K562 (cell line): ENCODE results near the gene HDAC5. TPM values are rescaled to one million over a fixed set of nuclear protein-coding genes. Genes with fewer than 3 reads are reported as not detected.

Source experiments
- BRF1 ChIP-seq: IDR thresholded peaks from 3 replicates; pipeline ENCODE4 v1.6.1; 2011; ENCODE audit warnings: borderline replicate concordance, mild to moderate bottlenecking; ENCODE audit not compliant: insufficient read length; ENCODE audit errors: extremely low read depth
- CBFA2T2 ChIP-seq: fragments of 450-650 bp; conservative IDR thresholded peaks from 2 replicates; pipeline ENCODE4 v1.6.1; 2017; ENCODE audit warnings: mild to moderate bottlenecking
- CHCHD3 ChIP-seq: fragments of 250-450 bp; sonication (Bioruptor Pico); IDR thresholded peaks from 2 replicates; pipeline ENCODE4 v2.1.2; 2022; ENCODE audit warnings: mild to moderate bottlenecking
- CHD4 ChIP-seq: fragments of 200-600 bp; sonication (generic); IDR thresholded peaks from 3 replicates; pipeline ENCODE4 v1.6.1; 2012; ENCODE audit warnings: low read depth, mild to moderate bottlenecking, mixed read lengths, low read length, inconsistent platforms; ENCODE audit not compliant: insufficient read depth, insufficient replicate concordance, poor library complexity, severe bottlenecking
- FOXK2 ChIP-seq, 2 experiments: fragments of 450-650 bp; IDR thresholded peaks in 1 of 2; conservative IDR thresholded peaks in 1 of 2; 2 replicates each; pipeline ENCODE4 v1.6.1; 2016; ENCODE audit warnings: low read depth in 2 of 2, mild to moderate bottlenecking in 1 of 2
- FOXO4 ChIP-seq: fragments of 450-650 bp; formaldehyde crosslinking; IDR thresholded peaks from 2 replicates; pipeline ENCODE4 v1.4.0; 2020; ENCODE audit warnings: mild to moderate bottlenecking, moderate library complexity
- GABPB1 ChIP-seq: sonication (generic); formaldehyde crosslinking; IDR thresholded peaks from 2 replicates; pipeline ENCODE4 v1.8.0; 2022; ENCODE audit warnings: mild to moderate bottlenecking, missing genetic modification reagents
- JUND ChIP-seq, 2 experiments: IDR thresholded peaks; 2 replicates in 1 of 2; 3 replicates in 1 of 2; pipeline ENCODE4 v1.6.1; 2011; ENCODE audit warnings: borderline replicate concordance in 2 of 2, low read depth in 2 of 2, low read length in 2 of 2, improper control_type of control experiment in 1 of 2, missing biosample characterization in 1 of 2, missing genetic modification characterization in 1 of 2, missing genetic modification reagents in 1 of 2
- KAT2B ChIP-seq: IDR thresholded peaks from one replicate; pipeline ENCODE4 v1.6.1; 2012; ENCODE audit warnings: low read depth, mild to moderate bottlenecking, control low read depth, inconsistent platforms, low read length, moderate library complexity
- KDM1A ChIP-seq, 2 experiments: fragments of 450-650 bp; IDR thresholded peaks; 2 replicates each; pipeline ENCODE4 v1.6.1; 2016; ENCODE audit warnings: mild to moderate bottlenecking in 2 of 2
- KLF10 ChIP-seq: fragments of 250-450 bp; sonication (Bioruptor Pico); IDR thresholded peaks from 2 replicates; pipeline ENCODE4 v1.6.1; 2021; ENCODE audit warnings: matching md5 sums
- MTA2 ChIP-seq: fragments of 450-650 bp; IDR thresholded peaks from 2 replicates; pipeline ENCODE4 v1.6.1; 2016; ENCODE audit warnings: low read depth
- NR2C2 ChIP-seq, 2 experiments: fragments of 200-800 bp in 1 of 2; sonication (Bioruptor generic) in 1 of 2; sonication (generic) in 1 of 2; formaldehyde crosslinking in 1 of 2; IDR thresholded peaks; 2 replicates each; pipeline versions ENCODE4 v1.6.1 to v1.8.0; 2016 to 2022; ENCODE audit warnings: mild to moderate bottlenecking in 1 of 2, missing compliant biosample characterization in 1 of 2, missing genetic modification characterization in 1 of 2, missing genetic modification reagents in 1 of 2
- RHOXF2B ChIP-seq: fragments of 250-450 bp; sonication (Bioruptor Pico); conservative IDR thresholded peaks from 2 replicates; pipeline ENCODE4 v1.5.1; 2021
- RNF2 ChIP-seq: sonication (generic); IDR thresholded peaks from 2 replicates; pipeline ENCODE4 v1.6.1; 2016
- ZBTB1 ChIP-seq: sonication (generic); formaldehyde crosslinking; IDR thresholded peaks from 2 replicates; pipeline ENCODE4 v1.8.1; 2023; ENCODE audit warnings: missing genetic modification reagents, low read depth, mild to moderate bottlenecking, borderline replicate concordance
- ZBTB12 ChIP-seq: fragments of 250-450 bp; sonication (Bioruptor Pico); IDR thresholded peaks from 2 replicates; pipeline ENCODE4 v1.4.0; 2020
- ZBTB17 ChIP-seq: fragments of 450-650 bp; formaldehyde crosslinking; IDR thresholded peaks from 2 replicates; pipeline ENCODE4 v1.4.0; 2020; ENCODE audit warnings: mild to moderate bottlenecking
- ZNF24 ChIP-seq: fragments of 450-650 bp; IDR thresholded peaks from 2 replicates; pipeline ENCODE4 v1.6.1; 2016
- ZNF277 ChIP-seq: fragments of 250-450 bp; sonication (Bioruptor Pico); IDR thresholded peaks from 2 replicates; pipeline ENCODE4 v1.8.0; 2022; ENCODE audit warnings: inconsistent platforms, mild to moderate bottlenecking, moderate library complexity, borderline replicate concordance
- ZNF740 ChIP-seq, 3 experiments: fragments of 200-800 bp in 1 of 3; sonication (Bioruptor generic) in 1 of 3; sonication (generic) in 1 of 3; formaldehyde crosslinking in 1 of 3; IDR thresholded peaks; 2 replicates each; pipeline versions ENCODE4 v1.6.1 to v1.8.0; 2016 to 2022; ENCODE audit warnings: mild to moderate bottlenecking in 2 of 3, missing compliant biosample characterization in 2 of 3, missing genetic modification characterization in 2 of 3, missing genetic modification reagents in 1 of 3
- ZNF780A ChIP-seq: fragments of 250-450 bp; sonication (Bioruptor Pico); IDR thresholded peaks from 2 replicates; pipeline ENCODE4 v1.5.0; 2021; ENCODE audit warnings: mild to moderate bottlenecking
- polyA plus RNA-seq, 8 experiments: library from polyadenylated mRNA; depleted of rRNA in 4 of 8; stranded (reverse) in 5 of 8; unstranded in 3 of 8; fragments of >200 nt; fragmentation: Nextera tagmentation in 2 of 8; fragmentation: Illumina TruSeq in 1 of 8; extraction: Ambion mirVana in 2 of 8; extraction: Trizol in 1 of 8; gene quantifications; 2 replicates each; pipeline versions ENCODE4 v1.2.1 to v1.2.3, GENCODE V29; 2011 to 2014; ENCODE audit warnings: inconsistent platforms in 1 of 8, missing spikeins in 1 of 8
- total RNA-seq, 7 experiments: library from RNA; depleted of rRNA in 6 of 7; stranded (reverse); fragments of >200 nt in 6 of 7; fragmentation: Illumina TruSeq in 2 of 7; extraction: Trizol in 2 of 7; gene quantifications; 2 replicates each; pipeline versions ENCODE4 v1.2.1 to v1.2.3, GENCODE V29; 2011 to 2021; ENCODE audit warnings: low replicate concordance in 1 of 7

The HDAC5 gene
- total and polyA plus RNA-seq, 9 of the 15 experiments (the other 6 are each of a cell fraction or from before 2014, with no cell fraction given), result 0.45 to 26.2 (median 16.4) TPM

GRCh38 chr17:44110823-44111633 lies 12.4 kb downstream of the HDAC5 start (continued):
- TF ChIP-seq ZNF740 (CRISPR knock-in tag; IDR thresholded peaks at IDR 0.05), result peak; percentile 95
- TF ChIP-seq ZNF740 (tag; IDR thresholded peaks at IDR 0.05), result peak in 1 of 2 experiments; percentile 80; a peak in 2 of 4 replicates
- TF ChIP-seq RHOXF2B (CRISPR knock-in tag), result no peak
- TF ChIP-seq RNF2, result peak; percentile 79; the same call in 1 of the 2 replicates
- no peak for TF ChIP-seq KAT2B
- TF ChIP-seq BRF1, result no peak
- TF ChIP-seq ZNF780A (CRISPR knock-in tag), result no peak
- no peak for TF ChIP-seq ZNF277
- TF ChIP-seq ZBTB12 (CRISPR knock-in tag), result no peak
- no peak for TF ChIP-seq FOXO4 (CRISPR knock-in tag)
- TF ChIP-seq MTA2, result no peak
- no peak for TF ChIP-seq ZBTB1 (CRISPR knock-in tag)
- TF ChIP-seq KDM1A (IDR thresholded peaks at IDR 0.05), result peak in 1 of 2 experiments; percentile 58; a peak in 1 of 4 replicates
- TF ChIP-seq KLF10 (CRISPR knock-in tag), result no peak
- peak; percentile 30 to 32; a peak in 1 of 4 replicates for TF ChIP-seq FOXK2 (conservative IDR thresholded peaks at IDR 0.05 in 1 of 2, IDR thresholded peaks at IDR 0.05 in 1 of 2; ENCODE audit: low read depth in 2 of 2)
- no peak for TF ChIP-seq CHD4
- 0 out of 2 replicates have a peak, but pooled peaks have one; percentile 26 for TF ChIP-seq NR2C2 (CRISPR knock-in tag; IDR thresholded peaks at IDR 0.05)
- no peak for TF ChIP-seq NR2C2 (tag; IDR thresholded peaks at IDR 0.05)
- TF ChIP-seq CBFA2T2, result peak; percentile 34; the same call in 1 of the 2 replicates
- no peak for TF ChIP-seq ZBTB17
- peak; percentile 33; the same call in 1 of the 2 replicates for TF ChIP-seq GABPB1 (CRISPR knock-in tag)
- TF ChIP-seq JUND (IDR thresholded peaks at IDR 0.05; ENCODE audit: borderline replicate concordance, low read depth, low read length), result 0 out of 2 replicates have a peak, but pooled peaks have one; percentile 7
- peak; percentile 11; the same call in 1 of the 3 replicates for TF ChIP-seq JUND (tag; IDR thresholded peaks at IDR 0.05; ENCODE audit: borderline replicate concordance, low read depth, low read length)
- TF ChIP-seq ZNF24, result no peak
- no peak for TF ChIP-seq CHCHD3 (CRISPR knock-in tag)
